ENCODE data around the gene VPS16. TPM values are rescaled to one million over a fixed set of nuclear protein-coding genes. Genes with fewer than 3 reads are reported as not detected.

Gene VPS16
- total RNA-seq, 3 donors from 2014 or later (not counting 1 experiment from before 2014, with no cell fraction given), result 108 to 118 (median 109) TPM

- peaks cover 38 to 53% of the 10 kb centered on the region in 2 donors for H3K27me3 Mint-ChIP-seq (ENCODE audit: low read depth in 2 of 2)
- H3K36me3 Mint-ChIP-seq, result no peaks in the 10 kb centered on the region
- Histone ChIP-seq H3K36me3 (ENCODE audit: control insufficient read depth, insufficient read depth, low read length) (no peaks in the 10 kb centered on the region), H3K4me3 (ENCODE audit: low read length) (no peak overlapping the region), H3K4me1 (ENCODE audit: control insufficient read depth, insufficient read depth, low read length) (peaks cover 20% of the 10 kb centered on the region), H3K27me3 (ENCODE audit: control insufficient read depth, insufficient read depth, low read length) (peaks cover 20% of the 10 kb centered on the region), H3K9me3 (ENCODE audit: control insufficient read depth, insufficient read depth, low read length) (no peaks in the 10 kb centered on the region), H3K27ac (ENCODE audit: low read length) (no peak overlapping the region)
- intact Hi-C loops (cut with micrococcal nuclease), result no loop called here
- ATAC-seq (no peak), DNase-seq (no peak)
- H3K4me3 Mint-ChIP-seq, result peak overlapping the region; percentile 94
- peak overlapping the region in 1 of 2 donors; percentile 44 for H3K27ac Mint-ChIP-seq
- H3K9me3 Mint-ChIP-seq, result no peaks in the 10 kb centered on the region
- WGBS (ENCODE audit: insufficient coverage), result 60% methylated on average over 9 of the region's 9 CpGs
- TF ChIP-seq CTCF (IDR thresholded peaks at IDR 0.05), result no peak
- peaks cover 25 to 26% of the 10 kb centered on the region in 2 donors for H3K4me1 Mint-ChIP-seq
These were observed 41.3 kb upstream of the VPS16 start for GRCh38 chr20:2799271-2799670.

- H3K4me3 Mint-ChIP-seq, result peak overlapping the region; percentile 94
- ATAC-seq (peak in 1 of 3 donors; percentile 33), DNase-seq (no peak)
- Histone ChIP-seq H3K4me3 (ENCODE audit: low read length) (no peak overlapping the region), H3K9me3 (ENCODE audit: control insufficient read depth, insufficient read depth, low read length) (no peaks in the 10 kb centered on the region), H3K4me1 (ENCODE audit: control insufficient read depth, insufficient read depth, low read length) (peaks cover 20% of the 10 kb centered on the region), H3K27ac (ENCODE audit: low read length) (no peak overlapping the region), H3K36me3 (ENCODE audit: control insufficient read depth, insufficient read depth, low read length) (no peaks in the 10 kb centered on the region), H3K27me3 (ENCODE audit: control insufficient read depth, insufficient read depth, low read length) (peaks cover 23% of the 10 kb centered on the region)
- no peak for TF ChIP-seq CTCF (IDR thresholded peaks at IDR 0.05)
- H3K27ac Mint-ChIP-seq, result peak overlapping the region in 1 of 2 donors; percentile 44
- H3K27me3 Mint-ChIP-seq (ENCODE audit: low read depth in 2 of 2), result peaks cover 42 to 57% of the 10 kb centered on the region in 2 donors
- 9% methylated on average over 61 of the region's 61 CpGs for WGBS (ENCODE audit: insufficient coverage)
- peaks cover 25 to 26% of the 10 kb centered on the region in 2 donors for H3K4me1 Mint-ChIP-seq
- H3K9me3 Mint-ChIP-seq, result no peaks in the 10 kb centered on the region
- intact Hi-C loops (cut with micrococcal nuclease), result no loop called here
- no peaks in the 10 kb centered on the region for H3K36me3 Mint-ChIP-seq
These were observed 40.6 kb upstream of the VPS16 start for GRCh38 chr20:2799688-2800520.

GRCh38 chr20:2800521-2801285 is 39.8 kb upstream of the VPS16 start, which contains the start of gene CPXM1:
TSS of gene CPXM1 (minus strand) at chr20:2800627. CDS start at chr20:2800572, 55 bp downstream.
- WGBS (ENCODE audit: insufficient coverage), result under 1% methylated on average over 49 of the region's 52 CpGs
- DNase-seq, result peak in 1 of 2 donors; percentile 25
- no peaks in the 10 kb centered on the region for H3K36me3 ChIP-seq (ENCODE audit: control insufficient read depth, insufficient read depth, low read length)
- Mint-ChIP-seq H3K27ac (peak within 1 kb of the TSS; percentile 23 to 44), H3K4me1 (peaks cover 25 to 26% of the 10 kb centered on the region in 2 donors), H3K9me3 (no peaks in the 10 kb centered on the region), H3K36me3 (no peaks in the 10 kb centered on the region), H3K27me3 (ENCODE audit: low read depth in 2 of 2) (peaks cover 46 to 62% of the 10 kb centered on the region in 2 donors), H3K4me3 (peak within 1 kb of the TSS; percentile 94)
- peaks cover 28% of the 10 kb centered on the region for H3K27me3 ChIP-seq (ENCODE audit: control insufficient read depth, insufficient read depth, low read length)
- peaks cover 20% of the 10 kb centered on the region for H3K4me1 ChIP-seq (ENCODE audit: control insufficient read depth, insufficient read depth, low read length)
- H3K27ac ChIP-seq (ENCODE audit: low read length), result no peak within 1 kb of the TSS
- no peak for TF ChIP-seq CTCF (IDR thresholded peaks at IDR 0.05)
- no peaks in the 10 kb centered on the region for H3K9me3 ChIP-seq (ENCODE audit: control insufficient read depth, insufficient read depth, low read length)
- ATAC-seq, result peak; percentile 67 to 73 (median 71)
- intact Hi-C loops (cut with micrococcal nuclease), result no loop called here
- no peak within 1 kb of the TSS for H3K4me3 ChIP-seq (ENCODE audit: low read length)
